Esophagus squamous epithelium (tissue), 4 donors: ENCODE results near the gene SHOC2.

Experiments
- POLR2A ChIP-seq, 4 donors: fragments of 450-650 bp; IDR thresholded peaks; one replicate each; pipeline ENCODE4 v1.6.1; 2017; ENCODE audit warnings: antibody characterized with exemption in 4 of 4, mild to moderate bottlenecking in 4 of 4, moderate library complexity in 3 of 4
- TF ChIP-seq, protein P1 (sequence below), 6 experiments: fragments of 450-650 bp in 4 of 6; fragments of 200-600 bp in 2 of 6; sonication (generic) in 2 of 6; IDR thresholded peaks; one replicate each; pipeline ENCODE4 v1.5.1; 2016 to 2019; ENCODE audit warnings: antibody characterized with exemption in 6 of 6, mild to moderate bottlenecking in 4 of 6, moderate library complexity in 4 of 6

DNA sequence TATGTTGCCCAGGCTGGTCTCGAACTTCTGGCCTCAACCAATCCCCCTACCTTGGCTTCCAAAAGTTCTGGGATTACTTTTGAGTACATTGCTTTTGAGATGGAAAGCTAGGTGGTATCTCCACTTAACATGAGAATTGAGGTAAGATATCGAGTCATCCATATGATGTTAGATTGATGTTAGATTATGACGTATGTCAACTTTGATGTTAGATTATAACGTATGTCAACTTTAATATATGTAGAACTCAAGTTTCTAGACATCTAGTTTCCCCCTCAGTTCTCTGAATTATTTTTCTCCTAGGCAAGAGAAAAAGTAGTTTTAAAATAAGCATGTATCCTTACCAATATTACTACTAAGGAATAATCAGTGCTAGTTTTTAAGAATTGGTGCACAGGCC is 20.0 kb downstream of the SHOC2 start:
- TF ChIP-seq, protein P1, sequence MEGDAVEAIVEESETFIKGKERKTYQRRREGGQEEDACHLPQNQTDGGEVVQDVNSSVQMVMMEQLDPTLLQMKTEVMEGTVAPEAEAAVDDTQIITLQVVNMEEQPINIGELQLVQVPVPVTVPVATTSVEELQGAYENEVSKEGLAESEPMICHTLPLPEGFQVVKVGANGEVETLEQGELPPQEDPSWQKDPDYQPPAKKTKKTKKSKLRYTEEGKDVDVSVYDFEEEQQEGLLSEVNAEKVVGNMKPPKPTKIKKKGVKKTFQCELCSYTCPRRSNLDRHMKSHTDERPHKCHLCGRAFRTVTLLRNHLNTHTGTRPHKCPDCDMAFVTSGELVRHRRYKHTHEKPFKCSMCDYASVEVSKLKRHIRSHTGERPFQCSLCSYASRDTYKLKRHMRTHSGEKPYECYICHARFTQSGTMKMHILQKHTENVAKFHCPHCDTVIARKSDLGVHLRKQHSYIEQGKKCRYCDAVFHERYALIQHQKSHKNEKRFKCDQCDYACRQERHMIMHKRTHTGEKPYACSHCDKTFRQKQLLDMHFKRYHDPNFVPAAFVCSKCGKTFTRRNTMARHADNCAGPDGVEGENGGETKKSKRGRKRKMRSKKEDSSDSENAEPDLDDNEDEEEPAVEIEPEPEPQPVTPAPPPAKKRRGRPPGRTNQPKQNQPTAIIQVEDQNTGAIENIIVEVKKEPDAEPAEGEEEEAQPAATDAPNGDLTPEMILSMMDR (IDR thresholded peaks at IDR 0.05): no peak
- TF ChIP-seq POLR2A (IDR thresholded peaks at IDR 0.05): no peak
